ENCODE data around the gene KLHL22. TPM values are rescaled to one million over a fixed set of nuclear protein-coding genes. Genes with fewer than 3 reads are reported as not detected.

KLHL22 gene
- total RNA-seq, 1 experiment from 2014 or later: 14.5 TPM

GRCh38 chr22:20438678-20439492 lies 56.7 kb downstream of the KLHL22 start:
- ChIA-PET POLR2A (no interaction called here), CTCF (interaction anchor here (0.6 to 1.7 kb wide), 2 partner anchors 17 to 20 kb away, joined by 4 to 9 read pairs; no protein-coding TSS in a partner anchor)
- DNase-seq (ENCODE audit: low read depth, low spot score) (no peak), ATAC-seq (peak; percentile 69)
- intact Hi-C loops (cut with micrococcal nuclease; ENCODE audit: unreplicated experiment) (no loop called here), in situ Hi-C loops (cut with HindIII; ENCODE audit: low pct_unique_long_range_greater_than_20kb, low sequenced_read_pairs) (no loop called here)
- no peaks in the 10 kb centered on the region for H3K4me1 ChIP-seq (ENCODE audit: control insufficient read depth, insufficient read depth, low read length)
- no peaks in the 10 kb centered on the region for H3K27me3 ChIP-seq (ENCODE audit: control insufficient read depth, insufficient read depth, low read length)
- no peaks in the 10 kb centered on the region for H3K36me3 ChIP-seq (ENCODE audit: control insufficient read depth, insufficient read depth, low read length)
- H3K4me3 ChIP-seq (ENCODE audit: low read depth in 2 of 2, low read length in 2 of 2): peak overlapping the region in 1 of 2 experiments; percentile 50; a peak in 1 of 4 replicates
- TF ChIP-seq REST (IDR thresholded peaks at IDR 0.05; ENCODE audit: insufficient read depth in 1 of 2, low read depth in 2 of 2, low read length in 1 of 2): no peak
- TF ChIP-seq POLR2AphosphoS5 (IDR thresholded peaks at IDR 0.05; ENCODE audit: low read depth, low read length): no peak
- TF ChIP-seq, protein P1, sequence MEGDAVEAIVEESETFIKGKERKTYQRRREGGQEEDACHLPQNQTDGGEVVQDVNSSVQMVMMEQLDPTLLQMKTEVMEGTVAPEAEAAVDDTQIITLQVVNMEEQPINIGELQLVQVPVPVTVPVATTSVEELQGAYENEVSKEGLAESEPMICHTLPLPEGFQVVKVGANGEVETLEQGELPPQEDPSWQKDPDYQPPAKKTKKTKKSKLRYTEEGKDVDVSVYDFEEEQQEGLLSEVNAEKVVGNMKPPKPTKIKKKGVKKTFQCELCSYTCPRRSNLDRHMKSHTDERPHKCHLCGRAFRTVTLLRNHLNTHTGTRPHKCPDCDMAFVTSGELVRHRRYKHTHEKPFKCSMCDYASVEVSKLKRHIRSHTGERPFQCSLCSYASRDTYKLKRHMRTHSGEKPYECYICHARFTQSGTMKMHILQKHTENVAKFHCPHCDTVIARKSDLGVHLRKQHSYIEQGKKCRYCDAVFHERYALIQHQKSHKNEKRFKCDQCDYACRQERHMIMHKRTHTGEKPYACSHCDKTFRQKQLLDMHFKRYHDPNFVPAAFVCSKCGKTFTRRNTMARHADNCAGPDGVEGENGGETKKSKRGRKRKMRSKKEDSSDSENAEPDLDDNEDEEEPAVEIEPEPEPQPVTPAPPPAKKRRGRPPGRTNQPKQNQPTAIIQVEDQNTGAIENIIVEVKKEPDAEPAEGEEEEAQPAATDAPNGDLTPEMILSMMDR (IDR thresholded peaks at IDR 0.05): no peak; the same call in 1 of the 2 replicates
- no peak for TF ChIP-seq SIN3A (IDR thresholded peaks at IDR 0.05; ENCODE audit: borderline replicate concordance, insufficient read depth, low read depth, low read length)
- no peak for TF ChIP-seq TCF7L2 (IDR thresholded peaks at IDR 0.05; ENCODE audit: low read depth, low read length)
- H3K27ac ChIP-seq (ENCODE audit: low read length): no peak overlapping the region
- H3K9me3 ChIP-seq (ENCODE audit: control insufficient read depth, insufficient read depth, low read depth, low read length): no peaks in the 10 kb centered on the region
- BruUV-seq (replicated peaks): no TSS peak

DNA sequence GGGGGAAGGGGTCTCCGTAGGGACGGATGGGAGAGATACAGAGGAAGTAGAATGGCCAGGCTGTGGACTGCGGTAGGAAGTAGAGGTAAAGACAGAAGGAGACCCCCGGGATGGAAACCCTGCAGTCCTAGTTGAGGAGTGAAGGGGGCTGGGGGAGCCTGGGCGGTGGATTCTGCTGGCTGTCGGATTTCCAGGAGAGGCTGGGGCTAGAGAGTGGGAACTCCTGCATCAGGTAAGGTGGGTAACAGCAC lies 57.2 kb downstream of the KLHL22 start:
- POLR2A ChIA-PET: no interaction called here
- H3K9me3 ChIP-seq (ENCODE audit: control insufficient read depth, insufficient read depth, low read depth, low read length): no peaks in the 10 kb centered on the region
- in situ Hi-C loops (cut with HindIII; ENCODE audit: low pct_unique_long_range_greater_than_20kb, low sequenced_read_pairs): no loop called here

More for the DNA sequence above, 57.2 kb downstream of the KLHL22 start:
- Histone ChIP-seq H3K4me3 (ENCODE audit: low read depth in 2 of 2, low read length in 2 of 2) (peak overlapping the region in 1 of 2 experiments; percentile 50; a peak in 1 of 4 replicates), H3K36me3 (ENCODE audit: control insufficient read depth, insufficient read depth, low read length) (no peaks in the 10 kb centered on the region), H3K4me1 (ENCODE audit: control insufficient read depth, insufficient read depth, low read length) (no peaks in the 10 kb centered on the region), H3K27me3 (ENCODE audit: control insufficient read depth, insufficient read depth, low read length) (no peaks in the 10 kb centered on the region), H3K27ac (ENCODE audit: low read length) (no peak overlapping the region)
- ATAC-seq (no peak), DNase-seq (ENCODE audit: low read depth, low spot score) (no peak)
- intact Hi-C loops (cut with micrococcal nuclease; ENCODE audit: unreplicated experiment): no loop called here
- CTCF ChIA-PET: no interaction called here
- TF ChIP-seq POLR2AphosphoS5 (IDR thresholded peaks at IDR 0.05; ENCODE audit: low read depth, low read length): no peak
- no TSS peak for BruUV-seq (replicated peaks)

Measured in Panc1 (cell line).